SK-N-SH treated with all-trans-retinoic acid at 6 μM for 48 hours (cell line): Measurements from ENCODE around the gene QRFP.
A peak's percentile ranks its signal among the peaks of the same experiment; 100 is the strongest.

Source experiments
- ATAC-seq: fragments of 200-7000 bp; cut with Tn5 transposase; 3 replicates; pipeline ENCODE4 v1.9.1; 2020; ENCODE audit warnings: mild to moderate bottlenecking, moderate library complexity
- ARNTL ChIP-seq: fragments of 450-650 bp; formaldehyde crosslinking; IDR thresholded peaks from 2 replicates; pipeline ENCODE4 v1.5.0; 2020; ENCODE audit warnings: low read depth, mild to moderate bottlenecking, moderate library complexity, borderline replicate concordance
- BACH2 ChIP-seq: fragments of 250-450 bp; sonication (Bioruptor Pico); IDR thresholded peaks from 2 replicates; pipeline ENCODE4 v1.9.0; 2021; ENCODE audit warnings: mild to moderate bottlenecking, borderline replicate concordance
- CREB5 ChIP-seq: fragments of 250-450 bp; sonication (Bioruptor Pico); IDR thresholded peaks from 2 replicates; pipeline ENCODE4 v1.5.1; 2020; ENCODE audit warnings: low read depth, mild to moderate bottlenecking, moderate library complexity
- CSDC2 ChIP-seq: fragments of 250-450 bp; sonication (Bioruptor Pico); IDR thresholded peaks from 2 replicates; pipeline ENCODE4 v1.5.0; 2020; ENCODE audit warnings: mild to moderate bottlenecking, moderate library complexity
- ESRRG ChIP-seq: fragments of 250-450 bp; sonication (Bioruptor Pico); IDR thresholded peaks from 2 replicates; pipeline ENCODE4 v1.6.1; 2021; ENCODE audit warnings: mild to moderate bottlenecking
- GLIS3 ChIP-seq: fragments of 250-450 bp; sonication (Bioruptor Pico); IDR thresholded peaks from 2 replicates; pipeline ENCODE4 v1.5.0; 2020; ENCODE audit warnings: mild to moderate bottlenecking, moderate library complexity
- ISL1 ChIP-seq: fragments of 250-450 bp; sonication (Bioruptor Pico); IDR thresholded peaks from 2 replicates; pipeline ENCODE4 v2.1.2; 2022; ENCODE audit warnings: mild to moderate bottlenecking, moderate library complexity
- OSR1 ChIP-seq: fragments of 250-450 bp; sonication (Bioruptor Pico); IDR thresholded peaks from 2 replicates; pipeline ENCODE4 v1.8.0; 2022; ENCODE audit warnings: moderate library complexity, mild to moderate bottlenecking, inconsistent platforms
- PATZ1 ChIP-seq: fragments of 250-450 bp; sonication (Bioruptor Pico); IDR thresholded peaks from 2 replicates; pipeline ENCODE4 v1.8.0; 2020; ENCODE audit warnings: mild to moderate bottlenecking, moderate library complexity, borderline replicate concordance
- POU6F1 ChIP-seq: fragments of 250-450 bp; sonication (Bioruptor Pico); IDR thresholded peaks from 2 replicates; pipeline ENCODE4 v1.8.0; 2021; ENCODE audit warnings: low read depth, mild to moderate bottlenecking, moderate library complexity, borderline replicate concordance
- PPARA ChIP-seq: fragments of 250-450 bp; sonication (Bioruptor Pico); IDR thresholded peaks from 2 replicates; pipeline ENCODE4 v1.5.0; 2020; ENCODE audit warnings: mild to moderate bottlenecking, borderline replicate concordance
- RARB ChIP-seq: fragments of 250-450 bp; sonication (Bioruptor Pico); IDR thresholded peaks from 2 replicates; pipeline ENCODE4 v1.8.0; 2021; ENCODE audit warnings: mild to moderate bottlenecking, moderate library complexity
- SNAI2 ChIP-seq: fragments of 250-450 bp; sonication (Bioruptor Pico); IDR thresholded peaks from 2 replicates; pipeline ENCODE4 v1.5.0; 2020; ENCODE audit warnings: mild to moderate bottlenecking, moderate library complexity
- TCF4 ChIP-seq: fragments of 250-450 bp; sonication (Bioruptor Pico); IDR thresholded peaks from 2 replicates; pipeline ENCODE4 v1.8.0; 2021; ENCODE audit warnings: mild to moderate bottlenecking, moderate library complexity, borderline replicate concordance
- TOX ChIP-seq: fragments of 250-450 bp; sonication (Bioruptor Pico); IDR thresholded peaks from 2 replicates; pipeline ENCODE4 v1.8.0; 2021; ENCODE audit warnings: mild to moderate bottlenecking, moderate library complexity, borderline replicate concordance
- TSHZ2 ChIP-seq: fragments of 250-450 bp; sonication (Bioruptor Pico); IDR thresholded peaks from 2 replicates; pipeline ENCODE4 v1.5.0; 2020; ENCODE audit warnings: mild to moderate bottlenecking, moderate library complexity
- ZNF565 ChIP-seq: fragments of 450-650 bp; formaldehyde crosslinking; conservative IDR thresholded peaks from 2 replicates; pipeline ENCODE4 v1.5.0; 2020; ENCODE audit warnings: low read depth, mild to moderate bottlenecking, moderate library complexity
- ZNF8 ChIP-seq: fragments of 450-650 bp; formaldehyde crosslinking; IDR thresholded peaks from 2 replicates; pipeline ENCODE4 v1.5.0; 2020; ENCODE audit warnings: mild to moderate bottlenecking, moderate library complexity

Gene QRFP

GRCh38 chr9:130896233-130897014 lies at the start of gene QRFP:
QRFP (minus strand) TSS chr9:130896812; CDS start chr9:130893838, 2,974 bp downstream.
- TF ChIP-seq TOX (no peak), CSDC2 (CRISPR knock-in tag) (no peak), PATZ1 (CRISPR knock-in tag) (no peak), POU6F1 (no peak), ZNF565 (no peak), OSR1 (CRISPR knock-in tag) (no peak), RARB (CRISPR knock-in tag) (no peak), SNAI2 (no peak), TSHZ2 (CRISPR knock-in tag) (no peak), PPARA (no peak), TCF4 (no peak), ISL1 (CRISPR knock-in tag) (no peak), BACH2 (CRISPR knock-in tag) (no peak), ARNTL (CRISPR knock-in tag) (no peak)
- TF ChIP-seq, all 23 proteins: peak for 0
- peak; percentile 1; the same call in 2 of the 3 replicates for ATAC-seq

GRCh38 chr9:130945173-130945572 lies 48.6 kb upstream of the QRFP start:
- no peak for TF ChIP-seq TSHZ2 (CRISPR knock-in tag)
- TF ChIP-seq ESRRG: no peak
- no peak for TF ChIP-seq BACH2 (CRISPR knock-in tag)
- TF ChIP-seq ZNF565: no peak
- no peak for TF ChIP-seq TCF4
- TF ChIP-seq GLIS3: no peak
- TF ChIP-seq PPARA: no peak
- TF ChIP-seq ISL1 (CRISPR knock-in tag): no peak
- no peak for TF ChIP-seq RARB (CRISPR knock-in tag)
- no peak for TF ChIP-seq TOX
- no peak for TF ChIP-seq CREB5
- no peak for TF ChIP-seq SNAI2
- no peak for TF ChIP-seq PATZ1 (CRISPR knock-in tag)
- TF ChIP-seq ZNF8 (CRISPR knock-in tag): no peak
- TF ChIP-seq ARNTL (CRISPR knock-in tag): no peak
- no peak for TF ChIP-seq OSR1 (CRISPR knock-in tag)
- TF ChIP-seq CSDC2 (CRISPR knock-in tag): no peak
- no peak for ATAC-seq
